GM21786 (cell line): ENCODE measurements around the gene XPA.
"Not testable (repeated sequence)": the region's sequence is repeated elsewhere in the genome, so short reads cannot be mapped to it uniquely, and the experiment has no call there.

Experiments used
- ATAC-seq: cut with Tn5 transposase; IDR thresholded peaks from one replicate; pipeline ENCODE4 v1.9.1; 2021; ENCODE audit not compliant: unreplicated experiment

XPA gene

DNA sequence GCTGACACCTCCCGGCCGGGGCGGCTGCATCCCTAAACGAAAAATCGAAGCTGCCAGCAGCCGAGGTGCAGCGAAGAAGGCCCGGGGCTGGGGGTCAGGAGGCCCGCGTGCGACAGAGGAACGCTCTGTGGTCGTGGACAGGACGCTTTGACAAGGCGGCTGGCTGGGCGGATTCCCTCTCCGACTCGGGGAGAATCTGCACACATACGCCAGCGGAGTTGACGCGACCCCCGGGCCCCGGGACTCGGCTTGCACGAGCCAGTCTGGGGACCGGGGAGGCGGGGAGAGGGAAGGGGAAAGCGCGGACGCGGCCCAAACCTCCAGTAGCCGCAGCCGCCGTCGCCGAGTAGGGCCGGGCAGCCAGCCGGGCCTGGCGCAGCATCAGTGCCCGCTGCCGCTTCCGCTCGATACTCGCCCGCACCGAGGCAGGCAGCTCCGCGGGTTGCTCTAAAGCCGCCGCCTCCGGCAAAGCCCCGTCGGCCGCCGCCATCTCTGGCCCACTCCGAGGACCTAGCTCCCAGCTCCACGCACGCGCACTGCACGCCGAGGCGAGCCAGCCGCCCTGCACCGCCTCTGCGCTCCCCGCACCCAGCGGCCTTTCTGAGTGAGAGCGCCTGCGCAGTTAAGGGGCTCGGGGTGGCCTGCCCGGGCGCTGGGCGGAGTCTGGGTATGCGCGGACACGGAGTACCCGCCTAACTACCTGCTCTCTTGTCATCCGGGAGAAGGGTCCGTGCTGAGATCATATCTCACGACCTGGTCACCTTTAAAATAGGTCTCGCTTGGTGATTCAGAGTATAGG, at the start of gene XPA:
TSS of gene XPA (minus strand) at position 538 of the 799 bp plus-strand sequence. CDS start at position 490, 48 bp downstream.
- peak; percentile 86 for ATAC-seq

DNA sequence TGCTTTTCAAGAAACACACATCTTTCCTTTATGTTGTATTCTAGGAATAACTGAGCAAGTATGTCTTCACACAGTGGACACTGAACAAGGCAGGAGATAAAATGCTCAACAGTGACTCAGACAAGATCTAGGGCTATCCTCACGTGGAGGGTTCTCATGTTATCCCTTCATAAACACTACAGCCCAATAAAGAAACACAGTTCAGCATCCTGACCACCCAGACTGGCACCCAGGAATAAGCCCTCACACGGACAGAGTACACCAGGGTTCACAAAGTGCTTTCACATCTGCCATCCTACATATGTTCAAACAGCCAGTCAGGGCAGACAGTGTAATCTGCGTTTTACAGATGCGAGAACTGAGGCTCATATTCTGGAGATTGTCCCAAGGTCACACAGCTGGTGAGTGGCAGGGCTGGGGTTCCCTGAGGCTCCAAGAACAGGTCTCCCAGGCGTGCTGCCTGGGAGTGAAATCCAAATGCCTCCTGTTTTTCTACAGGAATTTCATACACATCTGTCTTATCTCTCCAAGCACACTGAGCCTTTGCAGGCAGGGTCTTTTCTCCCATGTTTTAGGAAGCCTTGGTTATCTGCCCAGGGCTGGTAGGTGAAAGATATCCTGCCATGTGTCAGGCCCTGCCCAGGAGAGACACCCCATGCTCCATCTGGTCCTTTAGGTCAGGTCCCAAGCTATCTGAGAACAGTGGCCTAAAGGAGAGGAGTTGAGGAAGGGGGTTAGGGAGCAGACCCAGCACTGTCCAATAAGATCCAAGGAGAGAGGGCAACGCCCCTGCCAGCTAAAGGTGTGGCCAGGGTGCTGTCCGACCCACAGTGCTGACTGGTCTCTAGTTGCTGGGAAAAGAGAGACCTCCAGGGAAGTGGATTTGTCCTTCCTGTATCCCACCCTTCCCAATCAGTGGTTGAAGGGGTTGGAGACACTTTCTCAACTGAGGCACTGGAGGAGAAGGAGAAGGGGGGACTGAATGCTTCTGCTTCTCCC, 47.9 kb upstream of the XPA start:
- ATAC-seq, result no peak

DNA sequence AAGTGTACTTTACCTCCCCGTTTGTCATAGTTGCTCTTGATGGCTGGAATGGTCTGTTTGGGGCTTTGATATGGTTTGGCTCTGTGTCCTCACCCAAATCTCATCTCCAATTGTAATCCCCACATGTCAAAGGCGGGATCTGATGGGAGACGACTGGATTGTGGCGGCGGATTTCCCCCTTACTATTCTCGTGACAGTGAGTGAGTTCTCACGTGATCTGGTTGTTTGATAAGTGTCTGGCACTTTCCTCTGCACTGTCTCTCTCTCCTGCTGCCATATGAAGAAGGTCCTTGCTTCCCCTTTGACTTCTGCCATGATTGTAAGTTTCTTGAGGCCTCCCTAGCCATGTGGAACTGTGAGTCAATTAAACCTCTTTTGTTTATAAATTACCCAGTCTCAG, 46.9 kb upstream of the XPA start:
- not testable (repeated sequence) for ATAC-seq

DNA sequence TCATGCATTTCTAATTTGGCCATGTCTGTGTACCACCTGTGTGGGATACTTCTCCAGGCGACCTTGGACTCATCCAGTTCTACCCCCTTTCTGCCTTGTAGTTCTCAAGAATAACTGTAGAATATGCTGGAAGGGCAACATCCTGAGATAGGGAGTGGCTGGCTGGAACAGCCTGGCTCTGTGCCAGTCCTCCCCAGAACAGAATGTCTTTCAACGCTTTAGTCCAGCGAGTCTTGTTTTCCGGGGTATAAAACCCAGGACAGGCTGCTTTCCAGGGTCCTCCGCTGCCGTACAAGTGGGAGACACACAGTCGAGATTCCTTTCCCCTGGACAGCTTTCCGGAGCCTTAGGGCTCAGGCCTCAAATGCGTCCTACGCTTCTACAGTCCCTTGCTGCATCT, 45.4 kb upstream of the XPA start:
- ATAC-seq, result no peak

DNA sequence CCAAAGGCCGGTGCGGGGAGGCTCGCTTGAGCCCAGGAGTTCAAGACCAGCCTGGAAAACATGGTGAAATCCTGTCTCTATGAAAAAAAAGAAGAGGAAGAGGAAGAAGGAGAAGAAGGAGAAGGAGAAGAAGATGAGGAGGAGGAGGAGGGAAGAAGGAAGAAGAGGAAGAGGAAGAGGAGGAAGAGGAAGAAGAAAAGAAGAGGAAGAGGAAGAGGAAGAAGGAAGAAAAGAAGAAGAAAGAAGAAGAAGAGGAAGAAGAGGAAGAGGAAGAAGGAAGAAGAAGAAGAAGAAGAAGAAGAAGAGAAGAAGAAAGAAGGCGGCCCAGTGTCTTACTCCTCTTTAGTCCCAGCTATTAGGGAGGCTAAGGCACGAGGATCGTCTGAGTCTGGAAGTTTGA, 44.8 kb upstream of the XPA start:
- no peak for ATAC-seq

DNA sequence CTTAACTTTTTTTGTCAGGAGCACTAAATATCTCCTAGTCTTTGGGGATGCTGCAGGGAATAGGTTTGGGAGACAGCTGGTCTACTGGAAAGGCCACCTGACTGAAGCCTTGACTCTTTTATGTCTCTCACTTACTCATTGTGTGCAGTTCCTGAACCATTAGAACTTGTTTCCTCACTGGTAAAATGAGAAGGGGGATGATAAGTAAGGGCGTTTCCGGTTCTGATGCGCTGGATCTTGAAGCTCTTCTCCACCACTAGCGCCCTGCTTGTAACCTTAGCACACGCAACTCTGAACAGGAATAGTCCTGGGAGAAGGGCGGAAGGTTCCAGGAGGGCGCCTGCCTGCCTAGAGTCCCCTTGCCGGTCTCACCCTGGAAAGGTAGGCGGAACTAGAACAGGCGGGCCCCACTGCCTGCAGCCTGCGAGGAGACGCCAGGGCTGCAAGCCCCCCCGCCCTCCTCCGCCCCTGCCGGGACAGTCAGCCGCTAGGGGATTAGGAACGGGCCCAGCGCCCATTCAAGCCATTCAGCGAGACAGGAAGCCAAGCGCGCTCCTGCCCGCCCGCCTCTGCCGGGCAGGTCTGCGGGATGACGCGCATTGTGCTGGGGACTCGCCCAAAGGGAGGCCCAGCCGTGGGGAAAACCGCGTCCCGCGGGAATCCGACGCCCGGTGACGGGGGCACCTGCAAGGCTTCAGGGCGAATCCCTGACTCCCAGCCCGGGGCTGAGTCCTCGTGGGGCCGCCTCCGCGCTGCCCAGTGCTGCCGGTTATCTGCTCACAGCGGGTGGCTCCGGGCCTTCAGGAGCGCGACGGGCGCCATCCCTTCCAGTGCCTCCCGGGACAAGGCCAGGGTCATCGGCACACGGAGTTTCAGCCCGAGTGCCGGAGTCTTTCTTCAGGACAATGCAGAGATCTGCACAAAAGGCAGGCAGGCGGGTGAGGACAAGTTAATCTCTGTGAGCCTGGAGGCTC, 44.0 kb upstream of the XPA start:
- ATAC-seq, result no peak

DNA sequence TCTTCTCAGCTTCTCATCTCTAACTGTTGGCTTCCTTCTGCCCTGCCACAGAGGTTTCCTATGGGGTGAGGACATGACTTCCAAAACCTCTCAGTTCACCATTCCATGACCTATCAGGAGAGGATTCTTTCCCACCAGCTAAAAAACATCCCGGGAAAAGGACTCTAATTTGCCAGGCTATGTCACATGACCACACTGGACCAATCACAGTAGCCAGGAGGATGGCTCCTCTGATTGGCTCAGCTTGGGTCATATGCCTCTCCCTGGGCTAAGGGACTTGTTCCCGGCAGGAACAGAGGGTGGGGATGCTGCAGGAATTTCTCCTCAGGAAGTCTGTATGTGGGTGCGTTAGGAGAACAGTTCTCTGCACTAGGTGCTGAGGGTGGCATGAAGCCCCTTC, 40.3 kb upstream of the XPA start:
- no peak for ATAC-seq

DNA sequence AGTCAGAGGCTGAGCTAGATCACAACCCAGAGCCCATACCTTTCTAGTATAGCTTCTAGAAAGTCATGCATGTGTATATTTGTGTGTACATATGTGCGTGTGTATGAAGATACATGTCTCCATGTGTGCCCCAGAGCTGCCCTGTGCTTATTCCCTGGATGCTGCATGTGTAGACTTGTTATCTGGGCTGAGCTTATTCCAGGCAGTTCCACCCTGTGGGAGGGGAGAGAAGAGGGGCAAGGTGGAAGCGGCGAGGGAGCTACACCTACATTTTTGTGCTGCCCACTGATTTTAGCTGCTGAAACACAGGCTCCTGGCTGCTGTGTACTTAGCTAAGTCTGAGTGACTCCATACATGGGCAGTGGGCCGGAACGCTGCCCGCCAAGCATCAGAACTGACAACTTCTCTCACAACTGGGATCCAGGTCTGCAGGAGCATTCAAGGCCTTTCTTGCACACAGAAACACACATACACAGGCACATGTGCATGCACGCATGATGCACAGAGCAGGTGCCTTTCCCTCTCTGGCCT, 38.0 kb upstream of the XPA start:
- no peak for ATAC-seq

DNA sequence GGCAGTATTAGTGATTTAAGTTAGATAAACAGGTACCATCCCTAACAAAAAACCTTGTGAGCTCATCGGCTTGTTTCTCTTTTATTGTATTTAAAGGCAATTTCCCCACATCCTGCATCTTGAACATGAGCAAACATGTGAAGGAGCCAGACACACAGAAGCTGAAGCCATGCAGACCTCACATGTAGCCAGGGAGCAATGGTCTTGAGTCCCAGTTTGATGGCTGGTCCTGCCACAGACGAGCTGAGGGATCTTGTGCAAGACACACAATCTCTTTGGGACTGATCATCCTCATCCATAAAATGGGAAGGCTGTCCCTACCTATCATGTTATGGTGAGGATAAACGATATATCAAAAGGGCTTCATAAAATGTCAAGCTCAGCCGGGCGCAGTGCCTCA, 29.6 kb upstream of the XPA start:
- ATAC-seq, result no peak

DNA sequence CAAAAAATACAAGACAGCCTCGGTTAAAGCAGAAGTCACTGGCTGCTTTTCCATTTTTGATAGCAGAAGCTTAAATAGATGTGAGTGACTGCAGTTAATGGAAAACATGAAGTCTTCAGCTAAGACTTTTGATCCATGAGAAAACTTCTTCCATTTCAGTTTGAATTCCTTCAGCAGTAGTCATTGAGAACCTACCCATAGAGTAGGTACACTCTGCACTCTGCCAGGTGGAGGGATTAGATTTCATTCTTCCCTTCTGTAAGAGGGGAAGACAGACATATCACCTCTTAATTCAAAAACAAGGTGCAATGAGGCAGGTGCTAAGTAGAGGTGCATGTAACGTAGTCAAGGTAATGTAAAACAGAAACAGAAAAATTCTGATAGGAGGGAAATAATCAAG, 26.7 kb upstream of the XPA start:
- ATAC-seq, result no peak

DNA sequence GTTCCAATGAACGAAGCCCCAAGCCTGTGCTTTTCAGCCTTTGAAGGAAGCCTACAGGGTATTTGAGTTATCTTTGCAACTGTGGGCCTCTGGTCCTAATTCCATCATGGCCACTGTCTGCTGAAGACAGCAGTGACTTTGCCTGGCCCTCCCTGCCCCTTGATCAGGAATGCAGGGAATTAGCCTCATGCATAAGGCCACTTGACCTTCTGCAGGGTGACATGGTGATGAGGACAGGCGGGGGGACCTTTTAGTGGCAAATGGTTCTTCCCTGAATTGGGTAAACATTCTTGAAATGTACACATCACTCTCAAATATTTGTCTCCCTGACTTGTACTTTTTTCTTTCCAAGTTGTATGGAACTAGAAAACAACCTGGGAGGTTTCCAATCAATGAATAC, 25.2 kb upstream of the XPA start:
- no peak for ATAC-seq

DNA sequence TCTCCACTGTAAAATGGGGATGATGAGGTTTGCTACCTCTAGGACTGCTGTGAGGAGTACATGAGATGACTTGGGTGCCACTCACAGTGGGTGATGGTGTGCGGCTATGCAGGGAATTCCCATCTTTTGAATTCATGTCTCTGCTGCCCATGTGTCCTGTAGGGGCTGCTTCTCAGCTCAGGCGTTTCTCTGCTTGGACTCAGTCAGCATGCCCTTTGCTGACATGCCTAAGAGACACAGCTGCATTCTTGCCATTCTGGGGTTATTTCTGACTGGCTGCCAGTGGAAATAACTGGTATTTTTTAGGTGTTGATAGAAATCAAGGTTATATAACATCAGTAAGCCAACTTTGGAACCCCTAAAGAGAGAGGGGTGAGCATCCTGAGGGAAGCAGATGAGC, 24.3 kb upstream of the XPA start:
- ATAC-seq, result no peak

DNA sequence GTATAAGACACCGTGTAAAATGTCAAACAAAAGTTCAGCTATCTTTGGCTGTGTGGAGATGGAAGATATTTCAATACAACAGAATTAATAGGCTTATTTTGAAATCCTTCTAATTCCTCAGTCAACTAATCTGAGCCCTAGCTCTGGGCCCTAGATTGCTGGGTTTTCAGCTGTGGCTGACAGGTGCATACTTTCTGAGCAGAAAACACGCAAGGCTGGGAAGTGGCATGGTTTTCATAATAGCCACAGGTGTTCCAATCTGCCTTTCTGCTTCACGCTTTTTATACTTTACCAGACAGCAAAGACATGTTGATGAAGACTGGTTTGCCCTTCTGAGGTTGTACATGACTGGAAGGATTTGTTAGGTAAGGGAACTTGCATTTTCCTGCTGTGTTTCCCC, 20.7 kb upstream of the XPA start:
- no peak for ATAC-seq

DNA sequence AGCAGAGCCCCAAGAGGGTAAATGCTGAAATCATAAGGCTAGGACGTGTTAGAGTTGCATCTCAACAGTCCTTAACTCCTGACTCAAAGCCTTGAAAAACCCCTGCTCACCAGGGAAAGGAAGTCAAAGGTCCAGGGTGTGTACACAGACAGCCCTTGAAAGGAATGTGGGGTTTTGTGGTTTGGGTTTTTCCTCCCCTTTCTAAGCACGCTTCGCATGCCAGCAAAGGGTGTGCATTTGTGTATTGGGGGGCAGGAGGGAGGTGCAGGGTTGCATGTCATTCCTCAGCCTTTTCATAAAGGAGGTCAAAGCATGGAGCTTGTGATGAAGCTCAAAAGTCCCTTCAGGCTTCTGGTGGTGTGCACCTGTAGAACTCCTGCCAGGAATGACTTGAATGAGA, 17.3 kb upstream of the XPA start:
- no peak for ATAC-seq

DNA sequence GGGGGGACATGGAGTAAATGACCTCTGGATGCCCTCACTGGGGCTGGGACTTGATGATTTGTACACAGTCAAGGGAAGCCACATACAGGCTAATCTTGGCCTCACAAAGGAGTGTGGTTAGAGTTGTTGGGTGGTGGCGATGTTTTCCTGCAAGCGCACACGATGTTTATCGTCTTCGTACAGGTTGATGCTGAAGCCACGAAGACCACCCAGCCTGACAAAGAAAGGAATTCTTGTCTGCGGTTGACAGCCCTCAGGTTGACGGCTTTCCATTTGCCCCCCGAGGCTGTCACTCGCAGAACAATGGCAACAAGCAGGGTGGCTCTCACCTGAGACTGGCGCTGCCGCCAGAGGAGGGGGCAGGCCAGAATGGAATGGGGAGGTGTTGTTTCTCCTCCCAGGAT, 14.1 kb upstream of the XPA start:
- ATAC-seq, result no peak

DNA sequence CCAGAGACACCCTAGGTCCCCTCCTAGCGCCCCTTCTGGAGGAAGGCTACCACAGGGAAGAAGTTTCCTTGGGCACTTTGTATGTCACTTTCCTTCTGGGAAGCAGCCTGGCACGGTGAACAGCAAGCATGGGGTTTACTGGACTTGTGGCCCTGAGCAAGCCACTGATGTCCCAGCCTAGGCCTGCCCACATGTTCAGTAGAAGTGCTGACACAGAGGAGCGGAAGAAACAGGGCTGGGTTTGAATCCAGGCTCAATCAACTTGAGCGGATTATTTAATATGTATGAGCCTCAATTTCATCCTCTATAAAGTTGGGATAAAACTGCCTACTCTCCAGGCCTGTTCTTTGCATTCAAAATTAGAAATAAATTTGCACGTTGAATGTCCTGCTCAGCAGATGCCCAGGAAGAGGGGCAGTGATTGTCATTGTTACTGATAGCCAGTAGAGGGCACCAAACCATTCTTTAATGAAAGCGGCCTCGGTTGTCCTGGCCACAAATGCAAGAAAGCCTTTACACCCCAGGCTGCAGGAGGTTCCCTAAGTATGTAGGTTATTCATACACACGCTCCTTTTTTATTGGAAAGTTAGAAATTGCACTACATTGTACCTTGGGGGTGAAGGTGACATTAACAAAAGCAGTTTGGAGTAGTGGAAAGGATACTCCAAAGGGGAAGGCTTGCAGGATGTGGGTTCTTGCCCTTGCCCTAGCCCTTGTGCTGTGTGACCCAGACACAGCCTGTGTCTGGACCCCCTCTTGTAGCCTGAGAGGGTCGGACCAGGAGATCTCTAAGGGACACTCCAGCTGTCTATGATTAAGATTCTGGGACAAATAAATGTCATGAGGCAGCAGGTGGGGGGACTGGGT, 13.4 kb upstream of the XPA start:
- peak; percentile 56 for ATAC-seq

DNA sequence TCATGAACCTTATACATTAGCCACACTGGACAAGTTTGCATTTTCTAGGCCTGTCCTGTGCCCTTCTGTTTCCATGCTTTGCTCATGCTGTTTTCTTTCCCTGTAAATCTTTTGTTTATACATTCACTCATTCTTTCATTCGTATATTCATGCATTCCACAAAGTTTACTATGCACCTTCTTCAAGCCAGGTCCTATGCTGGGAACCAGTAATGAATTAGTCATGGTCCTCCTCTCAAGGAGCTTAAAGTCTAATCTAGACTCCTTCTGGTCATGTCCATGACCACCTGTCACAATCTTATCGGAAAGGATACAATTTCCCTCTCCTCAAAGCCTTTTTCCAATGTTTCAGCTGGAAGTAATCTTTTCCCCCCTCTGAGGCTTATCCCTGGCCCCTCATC, 9.1 kb upstream of the XPA start:
- ATAC-seq, result no peak

DNA sequence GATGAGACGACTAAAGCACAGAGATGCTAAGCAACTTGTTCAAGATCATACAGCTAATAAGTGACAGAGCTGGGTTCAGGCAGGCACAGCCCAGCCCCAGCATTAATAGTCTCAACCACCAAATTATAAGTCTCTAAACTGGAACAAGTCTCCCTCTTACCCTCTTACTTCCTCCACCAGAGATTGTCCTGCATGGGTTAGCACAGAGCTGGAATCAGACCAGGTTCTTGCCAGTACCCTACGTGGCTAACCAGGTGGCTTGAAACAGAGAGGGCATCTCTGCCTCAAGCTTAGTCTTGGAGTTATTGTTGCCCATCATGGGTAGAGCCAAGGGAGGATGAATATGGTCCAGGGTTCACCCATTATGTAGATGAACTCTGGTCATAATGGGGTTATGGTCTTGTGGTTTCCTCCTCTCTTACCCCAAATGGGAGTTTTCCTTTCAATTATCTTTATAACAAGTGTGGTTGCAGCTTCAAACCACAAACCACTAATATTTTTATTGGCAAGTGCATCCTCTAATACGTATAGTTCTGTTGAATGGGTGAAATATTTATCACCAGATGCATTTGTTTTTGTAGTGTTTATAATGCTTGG, 8.3 kb upstream of the XPA start:
- no peak for ATAC-seq

DNA sequence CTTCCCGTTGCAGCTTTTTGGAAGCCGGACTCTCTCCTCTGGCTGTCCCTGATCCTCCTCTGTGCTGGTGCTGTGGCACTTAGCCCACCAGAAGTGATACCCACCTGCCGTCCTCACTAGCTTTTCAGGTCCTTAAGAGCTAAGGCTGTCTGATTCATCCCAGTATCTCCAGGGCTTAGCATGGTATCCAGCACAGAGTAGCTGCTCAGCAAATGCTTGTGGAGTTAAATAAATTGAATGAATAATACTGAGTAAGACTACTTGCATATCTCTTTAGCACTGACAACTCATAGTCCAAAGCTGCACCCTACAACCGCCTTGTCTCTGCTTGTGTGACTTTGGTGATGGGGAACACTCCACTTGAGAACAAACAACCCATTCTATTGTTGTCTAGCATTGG, 7.7 kb upstream of the XPA start:
- no peak for ATAC-seq
